ENCODE results near the gene TRIO. TPM values are rescaled to one million over a fixed set of nuclear protein-coding genes. Genes with fewer than 3 reads are reported as not detected.
A peak's percentile ranks its signal among the peaks of the same experiment; 100 is the strongest.

TRIO gene
- polyA plus RNA-seq, 1 of the 3 experiments (the other 2 are of a cell fraction): 229 TPM

DNA sequence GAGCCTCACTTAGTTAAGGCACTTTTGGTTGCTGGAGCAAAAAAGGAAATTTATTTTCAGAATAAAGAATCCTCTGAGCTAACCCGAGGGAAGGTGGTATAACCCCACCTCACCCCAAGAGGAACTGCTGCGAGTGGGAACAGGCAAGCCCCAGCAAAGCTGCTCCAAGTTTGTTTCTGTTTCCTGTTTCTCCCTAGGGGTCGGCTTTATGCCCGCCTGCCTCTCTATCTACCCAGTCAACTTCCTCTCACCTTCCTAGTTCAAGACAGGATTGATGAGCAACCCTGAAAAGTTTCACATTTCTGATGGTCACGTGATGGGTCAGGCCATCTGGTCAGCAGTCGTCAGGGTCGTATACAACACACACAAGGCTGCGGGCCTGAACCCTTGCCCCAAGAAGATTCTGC is 31.1 kb downstream of the TRIO start:
- no peak overlapping the region for H3K9ac ChIP-seq
- DNase-seq: peak; percentile 33
- H3K36me3 ChIP-seq (replicated peaks in 1 of 2; ENCODE audit: control insufficient read depth in 1 of 2, insufficient read depth in 2 of 2, low read length in 1 of 2): no peaks in the 10 kb centered on the region
- H3K9me3 ChIP-seq: no peaks in the 10 kb centered on the region
- H4K20me1 ChIP-seq (ENCODE audit: insufficient read depth): peaks cover 97% of the 10 kb centered on the region
- H3K27ac ChIP-seq (ENCODE audit: low read depth in 2 of 2, low read length in 1 of 2): peak overlapping the region; percentile 40 to 81
- H3K4me2 ChIP-seq: peak overlapping the region; percentile 41
- H3K79me2 ChIP-seq (ENCODE audit: insufficient read depth): peaks cover 100% of the 10 kb centered on the region
- TF ChIP-seq TEAD4 (IDR thresholded peaks at IDR 0.05; ENCODE audit: borderline replicate concordance, insufficient read depth) (no peak), EZH2phosphoT487 (IDR thresholded peaks at IDR 0.05; ENCODE audit: borderline replicate concordance, low read depth) (no peak), JUND (IDR thresholded peaks at IDR 0.05) (no peak), NFIC (IDR thresholded peaks at IDR 0.05; ENCODE audit: borderline replicate concordance) (no peak), RFX5 (IDR thresholded peaks at IDR 0.05; ENCODE audit: low read length) (peak; percentile 86), RCOR1 (IDR thresholded peaks at IDR 0.05; ENCODE audit: low read length) (no peak)
- TF ChIP-seq, protein P1, sequence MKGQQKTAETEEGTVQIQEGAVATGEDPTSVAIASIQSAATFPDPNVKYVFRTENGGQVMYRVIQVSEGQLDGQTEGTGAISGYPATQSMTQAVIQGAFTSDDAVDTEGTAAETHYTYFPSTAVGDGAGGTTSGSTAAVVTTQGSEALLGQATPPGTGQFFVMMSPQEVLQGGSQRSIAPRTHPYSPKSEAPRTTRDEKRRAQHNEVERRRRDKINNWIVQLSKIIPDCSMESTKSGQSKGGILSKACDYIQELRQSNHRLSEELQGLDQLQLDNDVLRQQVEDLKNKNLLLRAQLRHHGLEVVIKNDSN (IDR thresholded peaks at IDR 0.05; ENCODE audit: borderline replicate concordance, low read depth): peak; percentile 78
- no peaks in the 10 kb centered on the region for H3K27me3 ChIP-seq (ENCODE audit: insufficient read depth)
- ChIA-PET POLR2A (no interaction called here), CTCF (interaction anchor here (0.9 to 1.9 kb wide), 3 partner anchors 66 to 96 kb away, joined by 3 to 8 read pairs (median 4); no protein-coding TSS in a partner anchor)
- no peak overlapping the region for H2AFZ ChIP-seq (ENCODE audit: low read depth)
- no peak overlapping the region for H3K4me3 ChIP-seq (ENCODE audit: low read depth in 2 of 2, low read length in 1 of 2)
- WGBS (ENCODE audit: low lambda C conversion rate): 76% methylated on average over 8 of the region's 8 CpGs
- H3F3A ChIP-seq (replicated peaks; ENCODE audit: insufficient read depth): peaks cover 19% of the 10 kb centered on the region
- H3K9me2 ChIP-seq: no peaks in the 10 kb centered on the region
- H3K4me1 ChIP-seq (ENCODE audit: control insufficient read depth in 1 of 2, insufficient read depth in 2 of 2, low read depth in 1 of 2, low read length in 1 of 2): peaks cover 44 to 64% of the 10 kb centered on the region in 2 experiments

DNA sequence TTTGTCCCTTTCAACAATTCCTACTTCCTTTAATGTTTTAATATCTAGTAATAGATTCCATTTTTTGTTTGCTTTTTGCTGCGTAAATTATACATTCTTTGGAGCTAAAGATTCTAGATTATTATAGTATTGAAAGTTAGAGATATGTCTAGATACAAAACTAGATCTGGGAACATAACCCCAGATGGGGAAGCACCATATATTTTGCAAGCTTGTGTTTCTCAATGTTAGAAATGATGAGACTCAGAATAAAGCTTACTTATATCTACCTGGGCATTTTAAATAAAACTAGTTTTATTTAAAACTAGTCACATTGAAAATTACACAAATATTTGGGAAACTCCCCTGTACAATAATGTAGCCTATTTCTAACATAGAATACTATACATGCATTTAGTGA is 32.2 kb downstream of the TRIO start:
- Histone ChIP-seq H3K9ac (no peak overlapping the region), H3F3A (replicated peaks; ENCODE audit: insufficient read depth) (peaks cover 18% of the 10 kb centered on the region), H3K27ac (ENCODE audit: low read depth in 2 of 2, low read length in 1 of 2) (peak overlapping the region in 1 of 2 experiments; percentile 40; a peak in 2 of 4 replicates), H2AFZ (ENCODE audit: low read depth) (no peak overlapping the region), H3K36me3 (replicated peaks in 1 of 2; ENCODE audit: control insufficient read depth in 1 of 2, insufficient read depth in 2 of 2, low read length in 1 of 2) (no peaks in the 10 kb centered on the region), H3K9me3 (no peaks in the 10 kb centered on the region), H3K27me3 (ENCODE audit: insufficient read depth) (no peaks in the 10 kb centered on the region), H3K9me2 (no peaks in the 10 kb centered on the region), H4K20me1 (ENCODE audit: insufficient read depth) (peaks cover 87% of the 10 kb centered on the region), H3K4me2 (no peak overlapping the region), H3K4me1 (ENCODE audit: control insufficient read depth in 1 of 2, insufficient read depth in 2 of 2, low read depth in 1 of 2, low read length in 1 of 2) (peaks cover 44 to 70% of the 10 kb centered on the region in 2 experiments), H3K4me3 (ENCODE audit: low read depth in 2 of 2, low read length in 1 of 2) (no peak overlapping the region), H3K79me2 (ENCODE audit: insufficient read depth) (peaks cover 100% of the 10 kb centered on the region)
- TF ChIP-seq SIN3A (IDR thresholded peaks at IDR 0.05; ENCODE audit: borderline replicate concordance, low read depth, low read length) (no peak), NRF1 (IDR thresholded peaks at IDR 0.05; ENCODE audit: low read depth, low read length) (no peak), MXI1 (IDR thresholded peaks at IDR 0.05; ENCODE audit: low read depth, low read length) (no peak), FOSL2 (IDR thresholded peaks at IDR 0.05; ENCODE audit: borderline replicate concordance, low read depth) (no peak), NFIC (IDR thresholded peaks at IDR 0.05; ENCODE audit: borderline replicate concordance) (no peak), RFX5 (IDR thresholded peaks at IDR 0.05; ENCODE audit: low read length) (no peak), EZH2phosphoT487 (IDR thresholded peaks at IDR 0.05; ENCODE audit: borderline replicate concordance, low read depth) (no peak), TAF1 (IDR thresholded peaks at IDR 0.05; ENCODE audit: borderline replicate concordance, low read depth, low read length) (no peak)
- TF ChIP-seq, protein P2, sequence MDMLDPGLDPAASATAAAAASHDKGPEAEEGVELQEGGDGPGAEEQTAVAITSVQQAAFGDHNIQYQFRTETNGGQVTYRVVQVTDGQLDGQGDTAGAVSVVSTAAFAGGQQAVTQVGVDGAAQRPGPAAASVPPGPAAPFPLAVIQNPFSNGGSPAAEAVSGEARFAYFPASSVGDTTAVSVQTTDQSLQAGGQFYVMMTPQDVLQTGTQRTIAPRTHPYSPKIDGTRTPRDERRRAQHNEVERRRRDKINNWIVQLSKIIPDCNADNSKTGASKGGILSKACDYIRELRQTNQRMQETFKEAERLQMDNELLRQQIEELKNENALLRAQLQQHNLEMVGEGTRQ (IDR thresholded peaks at IDR 0.05; ENCODE audit: borderline replicate concordance, low read depth, low read length): no peak
- TF ChIP-seq, protein P3, sequence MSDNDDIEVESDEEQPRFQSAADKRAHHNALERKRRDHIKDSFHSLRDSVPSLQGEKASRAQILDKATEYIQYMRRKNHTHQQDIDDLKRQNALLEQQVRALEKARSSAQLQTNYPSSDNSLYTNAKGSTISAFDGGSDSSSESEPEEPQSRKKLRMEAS (IDR thresholded peaks at IDR 0.05; ENCODE audit: low read depth): no peak
- no peak for DNase-seq
- POLR2A ChIA-PET: no interaction called here
- CTCF ChIA-PET: interaction anchor here (1.0 to 1.9 kb wide), 2 partner anchors 11 to 95 kb away, joined by 3 to 8 read pairs; no protein-coding TSS in a partner anchor
- 93% methylated on average over 1 of the region's 1 CpG for WGBS (ENCODE audit: low lambda C conversion rate)
